GM19452 (cell line): ENCODE results near the gene GUCA2A.
"Not testable (repeated sequence)": the region's sequence is repeated elsewhere in the genome, so short reads cannot be mapped to it uniquely, and the experiment has no call there.

ENCODE experiments used
- ATAC-seq: cut with Tn5 transposase; IDR thresholded peaks from one replicate; pipeline ENCODE4 v1.9.1; 2021; ENCODE audit not compliant: unreplicated experiment

GUCA2A gene, protein sequence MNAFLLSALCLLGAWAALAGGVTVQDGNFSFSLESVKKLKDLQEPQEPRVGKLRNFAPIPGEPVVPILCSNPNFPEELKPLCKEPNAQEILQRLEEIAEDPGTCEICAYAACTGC

GRCh38 chr1:42164551-42165420, at the start of gene GUCA2A:
TSS of gene GUCA2A (minus strand) at chr1:42164745. CDS start at chr1:42164712, 33 bp downstream.
- ATAC-seq: no peak

DNA sequence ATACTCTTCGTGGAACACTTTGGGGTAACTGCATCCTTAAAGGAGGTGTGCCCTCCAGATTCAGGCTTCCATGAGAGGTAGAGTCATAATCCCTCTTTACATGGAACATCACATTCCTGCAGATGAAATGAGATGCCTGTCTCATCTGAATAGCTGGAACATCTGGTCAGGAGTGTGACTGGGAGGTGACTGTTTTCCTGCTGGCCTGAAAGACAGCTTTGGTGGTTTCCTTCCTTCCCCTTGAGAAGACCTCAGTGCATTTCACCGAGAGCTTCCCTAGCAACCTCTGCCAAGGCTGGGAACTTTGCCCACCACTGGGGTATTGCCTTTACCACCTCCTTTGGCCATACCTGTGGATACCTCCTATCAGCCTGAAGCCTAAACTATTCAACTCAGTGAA, 46.7 kb upstream of the GUCA2A start:
- no peak for ATAC-seq

GRCh38 chr1:42210421-42211133, 46.0 kb upstream of the GUCA2A start:
- no peak for ATAC-seq

DNA sequence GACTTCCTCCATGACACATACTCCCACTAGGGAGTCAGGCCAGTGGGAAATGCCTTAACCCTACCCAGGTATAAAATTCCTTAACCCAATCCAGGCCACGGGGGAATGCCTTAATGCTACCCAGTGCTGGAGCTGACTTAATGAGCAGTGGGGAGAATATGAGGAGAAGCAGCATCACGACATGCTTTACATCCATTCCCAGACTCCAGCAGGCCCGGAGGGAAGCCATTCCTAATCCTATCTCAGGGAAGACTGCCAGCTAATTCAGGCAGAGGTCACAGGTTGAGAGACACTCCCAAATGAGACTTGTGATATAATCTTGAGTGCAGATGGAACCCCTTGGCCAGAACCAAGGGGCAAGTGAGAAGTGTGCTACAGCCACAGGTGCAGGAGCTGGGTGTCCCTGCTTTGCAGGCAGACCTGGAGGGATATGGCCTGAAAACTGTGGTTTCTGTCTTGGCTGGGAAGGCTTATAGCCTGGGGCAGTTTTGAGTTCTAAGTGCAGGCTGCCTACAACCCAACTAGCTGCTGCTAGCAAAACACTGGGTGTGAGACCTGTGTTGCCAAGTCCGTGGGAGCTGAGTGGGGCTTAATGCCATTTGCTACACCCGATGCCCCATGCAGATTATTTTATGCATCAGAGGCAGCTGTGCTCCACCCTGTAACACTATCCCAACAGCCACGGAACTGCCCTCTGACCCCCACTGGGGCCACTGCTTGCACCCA, 45.1 kb upstream of the GUCA2A start:
- ATAC-seq: no peak

GRCh38 chr1:42206930-42207329, 42.4 kb upstream of the GUCA2A start:
- not testable (repeated sequence) for ATAC-seq

DNA sequence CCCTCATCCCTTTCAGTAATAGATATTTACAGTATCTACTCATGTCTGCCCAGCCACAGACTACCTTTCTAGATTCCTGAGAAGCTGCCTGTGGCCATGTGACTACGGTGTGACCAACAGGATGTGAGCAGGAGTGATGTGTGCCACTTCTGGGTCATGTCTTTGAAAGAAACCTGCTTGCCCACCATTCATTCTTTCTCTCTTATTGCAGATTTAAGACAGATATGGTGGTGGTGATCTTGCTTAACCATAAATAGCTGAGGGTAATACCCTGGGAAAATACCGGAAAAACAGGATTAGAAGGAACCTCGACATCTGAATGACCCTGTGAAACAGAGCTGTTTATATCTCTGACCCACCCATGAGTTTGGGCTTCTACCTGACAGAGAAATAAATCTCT, 41.6 kb upstream of the GUCA2A start:
- ATAC-seq: no peak

DNA sequence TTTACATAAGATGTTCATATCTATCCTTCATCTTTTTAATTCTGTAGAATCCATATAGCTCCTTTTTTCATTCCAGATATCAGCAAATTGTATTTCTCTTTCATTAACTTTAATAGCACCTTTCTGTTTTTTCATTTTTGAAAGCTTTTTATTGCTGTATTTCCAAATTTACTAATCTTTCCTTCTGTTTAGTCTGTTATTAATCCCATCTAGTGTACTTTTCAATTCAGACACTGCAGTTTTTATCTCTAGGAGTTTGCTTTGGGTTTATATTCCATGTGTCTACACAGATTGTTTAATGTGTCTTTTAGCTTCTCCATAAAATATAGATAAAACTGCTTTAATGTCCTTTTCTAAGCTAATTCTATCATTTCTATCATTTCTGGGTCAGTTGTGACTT, 37.4 kb upstream of the GUCA2A start:
- no peak for ATAC-seq

- ATAC-seq: no peak
Measured at GRCh38 chr1:42198251-42198650, 33.7 kb upstream of the GUCA2A start.

GRCh38 chr1:42195841-42196240, 31.3 kb upstream of the GUCA2A start:
- ATAC-seq: no peak

GRCh38 chr1:42192106-42192505, 27.6 kb upstream of the GUCA2A start:
- no peak for ATAC-seq

DNA sequence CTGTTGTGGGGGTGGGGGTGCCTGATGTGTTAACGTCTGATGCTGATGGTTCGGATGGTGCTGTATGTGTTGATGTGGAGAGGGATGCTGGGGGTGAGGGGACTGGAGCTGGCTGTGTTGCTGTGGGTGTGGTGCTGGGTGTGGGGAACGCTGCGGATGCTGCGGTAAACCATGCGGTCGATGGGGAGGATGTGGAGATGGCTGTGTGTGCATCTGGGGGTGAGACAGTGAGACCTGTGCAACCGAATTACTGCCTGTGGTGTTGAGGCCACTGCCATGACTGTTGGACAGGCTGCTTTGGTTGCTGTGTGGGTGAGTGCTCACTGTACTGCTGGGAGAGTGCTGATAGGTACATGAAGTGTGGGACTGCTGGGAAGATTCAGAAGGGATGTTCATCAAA, 26.8 kb upstream of the GUCA2A start:
- no peak for ATAC-seq

DNA sequence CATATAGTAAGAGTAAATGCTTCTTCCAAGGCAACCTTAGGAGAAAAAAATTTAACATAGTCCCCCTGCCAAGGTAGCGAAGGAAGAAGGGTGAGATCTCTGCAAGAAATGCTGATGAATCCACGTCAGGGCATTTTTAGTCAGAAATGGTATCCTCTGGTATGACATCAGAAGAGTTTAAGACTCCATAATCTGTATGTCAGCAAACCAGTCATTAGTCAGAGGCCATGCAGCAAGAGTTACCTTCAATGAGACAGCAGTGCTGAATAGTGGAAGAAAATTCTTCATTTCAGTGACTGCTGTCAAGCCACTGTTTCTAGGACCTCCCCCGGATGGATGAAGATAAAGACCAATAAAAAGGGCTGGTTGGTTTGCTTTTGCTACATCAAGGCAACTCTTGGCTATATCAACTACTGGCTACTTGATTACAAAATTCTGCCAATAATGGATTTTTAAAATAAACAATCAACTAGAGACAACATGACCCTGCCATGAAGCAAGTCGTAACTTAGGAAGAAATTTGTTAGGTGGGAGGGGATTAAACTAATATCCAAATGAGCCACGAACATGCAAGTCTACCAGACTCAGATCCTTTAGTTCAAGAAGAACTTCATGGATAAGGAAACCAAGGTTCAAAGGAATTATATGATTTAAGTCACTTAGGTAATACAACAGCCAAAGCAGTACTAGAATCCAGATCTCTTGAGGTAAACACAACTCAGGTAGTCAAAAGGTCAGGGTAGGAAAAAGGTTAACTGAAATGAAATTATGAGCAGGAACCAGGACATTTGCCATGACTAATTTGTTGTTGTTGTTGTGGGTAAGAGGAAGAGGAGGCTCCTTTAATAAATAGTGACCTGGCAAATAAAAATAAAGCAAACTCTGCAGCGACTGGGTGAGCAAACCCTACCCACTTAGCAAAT, 25.6 kb upstream of the GUCA2A start:
- no peak for ATAC-seq

GRCh38 chr1:42186152-42186551, 21.6 kb upstream of the GUCA2A start:
- ATAC-seq: no peak

DNA sequence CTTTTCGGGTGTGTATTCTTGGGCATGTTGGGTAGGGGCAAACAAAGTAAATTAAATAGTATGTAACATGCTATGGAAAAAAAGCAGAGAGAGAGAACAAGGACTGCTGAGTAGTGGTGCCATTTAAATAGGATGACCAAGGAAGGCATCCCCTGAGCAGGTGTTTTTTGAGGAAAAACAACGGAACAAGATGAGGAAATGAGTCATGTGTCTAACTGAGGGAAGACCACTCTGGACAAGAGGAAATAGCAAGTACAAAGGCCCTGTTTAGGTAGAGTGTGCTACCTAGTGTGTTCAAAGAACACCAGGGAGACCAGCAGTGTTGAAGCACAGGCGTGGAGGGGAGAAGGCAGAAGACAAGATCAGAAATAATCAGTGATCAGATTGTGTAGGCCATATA, 20.1 kb upstream of the GUCA2A start:
- no peak for ATAC-seq

- no peak for ATAC-seq
Measured at GRCh38 chr1:42183957-42184268, 19.4 kb upstream of the GUCA2A start.

- ATAC-seq: no peak
Measured at GRCh38 chr1:42183210-42183956, 18.8 kb upstream of the GUCA2A start.

DNA sequence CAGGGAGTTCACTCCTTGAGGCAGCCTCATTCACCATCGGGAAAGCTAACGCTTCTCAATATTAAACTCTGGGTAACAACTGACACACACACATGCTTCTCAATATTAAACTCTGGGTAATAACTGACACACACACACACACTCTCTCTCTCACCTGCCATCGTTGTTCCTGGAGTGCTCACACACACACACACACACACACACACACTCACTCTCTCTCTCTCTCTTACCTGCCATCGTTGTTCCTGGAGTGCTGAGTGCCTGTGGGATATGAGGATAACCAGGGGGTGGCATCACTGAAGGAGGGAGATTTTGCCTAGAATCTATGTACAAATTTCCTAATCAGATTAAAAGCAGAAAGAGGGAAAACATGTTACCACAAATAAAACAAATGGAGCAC, 17.1 kb upstream of the GUCA2A start:
- ATAC-seq: no peak

DNA sequence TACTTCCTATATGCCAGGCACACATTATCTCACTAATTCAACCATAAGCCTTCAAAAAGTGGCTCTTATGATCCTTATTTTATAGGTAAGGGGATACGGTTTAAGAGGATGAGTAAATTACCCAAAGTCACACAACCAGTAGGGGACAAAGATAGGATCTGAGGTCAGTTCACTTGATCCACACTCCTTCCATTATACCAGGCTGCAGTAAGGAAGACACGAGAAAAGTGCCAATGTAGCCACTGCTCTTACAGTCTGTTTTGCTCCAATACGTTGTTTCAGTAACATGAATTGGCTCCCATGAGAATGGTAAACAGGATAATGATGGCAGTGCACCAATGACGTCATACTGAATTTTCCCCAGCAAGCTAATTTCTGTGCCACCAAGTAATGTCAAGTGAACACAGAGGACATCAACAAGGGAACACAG, 15.4 kb upstream of the GUCA2A start:
- ATAC-seq: no peak

- ATAC-seq: no peak
Measured at GRCh38 chr1:42179275-42179674, 14.7 kb upstream of the GUCA2A start.

DNA sequence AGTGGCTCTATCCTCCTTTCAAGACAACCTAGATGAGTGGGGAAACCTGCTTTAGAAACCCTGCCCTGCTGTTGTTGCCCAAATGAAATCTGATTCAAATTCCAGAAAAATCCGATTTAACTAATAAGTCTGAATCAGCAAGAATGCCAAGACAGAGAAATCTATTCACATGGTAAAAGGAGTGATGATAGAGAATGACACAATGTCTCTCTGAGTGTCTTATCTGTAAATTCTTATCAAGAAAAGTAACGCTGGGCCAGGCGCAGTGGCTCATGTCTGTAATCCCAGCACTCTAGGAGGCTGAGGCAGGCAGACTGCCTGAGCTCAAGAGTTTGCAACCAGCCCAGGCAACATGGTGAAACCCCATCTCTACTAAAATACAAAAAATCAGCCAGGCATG, 13.7 kb upstream of the GUCA2A start:
- no peak for ATAC-seq
